Urothelium cell line (cell line): ENCODE results near the gene CBX7.

Experiments used
- DNase-seq: peaks from one replicate; pipeline ENCODE4 v3.0.0; 2011; ENCODE audit warnings: low spot score, mixed read lengths
- FAIRE-seq: peaks from 2 replicates; lab custom pipeline; 2011; peaks lifted over from hg19 to GRCh38; lab: Jason Lieb, UNC

Gene CBX7

GRCh38 chr22:39152511-39153219 lies at the start of gene CBX7:
CBX7 (minus strand) TSS chr22:39152680; CDS start chr22:39152444, 236 bp downstream.
- FAIRE-seq: peak; percentile 97
- DNase-seq: peak; percentile 99

DNA sequence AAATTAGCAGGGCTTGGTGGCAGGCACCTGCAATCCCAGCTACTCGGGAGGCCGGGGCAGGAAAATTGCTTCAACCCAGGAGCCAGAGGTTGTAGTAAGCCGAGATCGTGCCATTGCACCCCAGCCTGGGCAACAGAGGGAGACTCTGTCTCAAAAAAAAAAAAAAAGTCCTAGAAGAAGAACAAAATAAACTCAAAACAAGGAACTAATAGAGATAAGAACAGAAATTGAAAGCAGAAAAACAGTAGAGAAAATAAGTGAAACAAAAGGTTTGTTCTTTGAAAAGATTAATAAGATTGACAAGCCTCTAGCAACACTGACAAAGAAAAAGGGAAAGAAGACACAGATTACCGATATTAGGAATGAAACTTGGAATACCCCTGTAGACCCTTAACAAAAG lies 45.1 kb upstream of the CBX7 start:
- FAIRE-seq: no peak
- DNase-seq: no peak

DNA sequence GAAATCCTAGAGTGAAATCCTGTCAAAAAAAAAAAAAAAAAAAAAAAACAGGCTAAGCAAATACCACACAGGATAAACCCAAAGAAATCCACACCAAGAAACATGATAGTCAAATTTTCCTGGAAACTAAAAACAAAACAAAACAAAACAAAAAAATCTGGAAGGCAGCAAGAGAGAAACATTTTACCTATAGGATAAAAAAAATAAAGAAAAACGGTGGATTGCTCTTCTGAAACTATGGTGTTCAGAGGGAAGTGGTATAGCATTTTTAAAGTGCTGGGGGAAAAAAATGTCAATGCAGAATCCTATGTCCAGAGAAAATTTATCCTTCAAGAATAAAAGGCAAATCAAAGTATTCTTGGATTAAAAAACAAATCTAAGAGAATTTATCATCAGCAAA lies 41.6 kb upstream of the CBX7 start:
- FAIRE-seq (no peak), DNase-seq (no peak)

GRCh38 chr22:39188809-39189208 lies 36.3 kb upstream of the CBX7 start:
- peak; percentile 40 for FAIRE-seq
- DNase-seq: no peak

- FAIRE-seq: peak; percentile 81
These were observed 33.1 kb upstream of the CBX7 start for GRCh38 chr22:39185601-39186012.

DNA sequence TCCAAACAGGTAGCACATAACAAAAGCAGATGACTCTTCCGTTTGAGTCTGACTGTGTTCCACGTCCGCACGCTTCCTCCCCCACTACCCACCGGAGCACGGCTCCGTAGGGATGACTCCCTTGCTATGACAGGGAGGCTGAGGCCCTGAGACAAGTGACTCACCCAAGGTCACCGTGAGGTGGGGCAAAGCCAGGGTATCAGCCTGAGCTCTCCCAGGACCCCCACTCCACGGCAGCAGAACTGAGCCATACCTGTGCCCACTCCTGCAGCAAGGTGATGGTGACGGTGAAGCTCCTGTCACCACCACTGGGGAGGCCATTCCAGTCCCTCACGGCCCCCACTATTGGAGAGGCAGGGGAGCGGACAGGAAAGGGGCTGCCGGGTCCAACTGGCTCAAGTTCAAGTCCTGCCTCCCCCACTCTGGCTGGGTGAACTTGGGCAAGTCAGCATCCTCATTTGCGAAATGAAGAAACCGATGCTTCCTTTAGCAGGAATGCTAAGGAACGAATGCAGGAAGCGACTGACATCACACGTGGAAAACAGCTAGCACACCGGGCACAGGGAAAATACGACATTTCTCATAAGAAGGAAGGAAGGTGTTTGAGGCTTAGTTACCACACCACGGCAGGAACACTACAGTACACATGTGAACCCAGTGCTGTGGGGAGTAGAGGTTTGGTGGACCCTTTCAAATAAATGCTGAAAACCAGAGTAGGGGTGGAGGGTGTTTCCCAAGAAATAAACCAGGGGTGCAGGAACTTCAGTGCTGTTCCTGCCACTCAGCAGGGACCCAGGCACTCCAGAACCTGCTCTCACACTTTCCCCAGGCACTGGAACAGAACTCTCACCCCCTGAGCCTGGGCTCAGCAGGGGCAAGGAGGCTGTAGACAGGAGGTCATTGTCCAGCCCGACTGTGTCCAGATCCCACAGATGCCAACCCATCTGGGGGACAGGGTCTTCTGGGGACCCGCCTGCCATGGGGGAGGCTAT lies 32.4 kb upstream of the CBX7 start:
- peak; percentile 95 for FAIRE-seq

More at GRCh38 chr22:39185601-39186012, 33.1 kb upstream of the CBX7 start:
- DNase-seq: peak; percentile 58

GRCh38 chr22:39183991-39184585 lies 31.6 kb upstream of the CBX7 start:
- DNase-seq (peak; percentile 69), FAIRE-seq (peak; percentile 83)

More for the DNA sequence above, 32.4 kb upstream of the CBX7 start:
- peak; percentile 84 for DNase-seq

GRCh38 chr22:39182478-39183030 lies 30.1 kb upstream of the CBX7 start:
- no peak for DNase-seq
- no peak for FAIRE-seq

GRCh38 chr22:39181778-39182177 lies 29.3 kb upstream of the CBX7 start:
- no peak for FAIRE-seq
- DNase-seq: no peak

- FAIRE-seq: peak; percentile 55
These were observed 28.9 kb upstream of the CBX7 start for GRCh38 chr22:39181356-39181755.

DNA sequence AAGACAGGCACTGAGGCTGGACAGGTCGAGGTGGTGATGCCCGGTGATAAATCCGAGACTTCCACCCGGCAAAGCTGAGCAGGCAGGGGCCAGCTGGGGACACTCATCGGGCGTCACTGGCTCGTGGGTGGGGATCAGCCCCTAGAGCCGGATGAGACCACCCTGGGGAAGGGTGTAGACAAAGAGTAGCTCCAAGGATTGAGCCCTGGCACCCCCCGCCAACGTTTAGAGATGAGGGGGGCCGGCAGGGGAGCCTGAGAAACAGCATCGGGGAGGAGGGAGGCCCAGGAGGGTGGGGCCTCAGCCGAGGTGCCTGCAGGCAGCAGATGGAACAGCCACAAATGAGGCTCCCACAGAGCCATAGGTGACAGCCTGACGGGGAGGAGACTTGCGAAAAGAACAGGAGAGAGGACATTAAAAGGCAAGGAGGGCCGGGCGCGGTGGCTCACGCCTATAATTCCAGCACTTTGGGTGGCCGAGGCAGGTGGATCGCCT lies 27.4 kb upstream of the CBX7 start:
- FAIRE-seq (peak; percentile 27), DNase-seq (no peak)

More at GRCh38 chr22:39181356-39181755, 28.9 kb upstream of the CBX7 start:
- DNase-seq: no peak

- DNase-seq (no peak), FAIRE-seq (no peak)
These were observed 26.9 kb upstream of the CBX7 start for GRCh38 chr22:39179401-39179827.

GRCh38 chr22:39178206-39179111 lies 26.0 kb upstream of the CBX7 start:
- DNase-seq (no peak), FAIRE-seq (peak; percentile 59)

DNA sequence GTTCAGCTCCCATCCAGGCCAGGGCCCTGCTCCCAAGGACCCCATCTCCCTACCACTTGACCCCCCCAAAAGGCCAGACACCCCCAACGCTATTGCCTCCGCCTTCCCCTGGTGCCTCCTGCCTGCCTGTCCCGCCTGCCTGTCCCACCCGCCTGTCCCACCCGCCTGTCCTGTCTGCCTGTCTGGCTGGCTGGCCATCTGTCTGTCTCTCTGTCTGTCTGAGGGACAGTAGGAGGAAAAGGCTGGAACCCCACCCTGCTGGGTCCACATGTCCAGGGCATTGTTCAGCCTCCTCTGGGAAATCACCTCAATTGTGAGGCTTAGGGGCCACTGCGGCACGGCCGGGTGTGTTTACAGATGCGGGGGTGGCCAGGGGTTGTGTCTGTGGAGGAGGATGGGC lies 25.3 kb upstream of the CBX7 start:
- DNase-seq (no peak), FAIRE-seq (peak; percentile 84)

DNA sequence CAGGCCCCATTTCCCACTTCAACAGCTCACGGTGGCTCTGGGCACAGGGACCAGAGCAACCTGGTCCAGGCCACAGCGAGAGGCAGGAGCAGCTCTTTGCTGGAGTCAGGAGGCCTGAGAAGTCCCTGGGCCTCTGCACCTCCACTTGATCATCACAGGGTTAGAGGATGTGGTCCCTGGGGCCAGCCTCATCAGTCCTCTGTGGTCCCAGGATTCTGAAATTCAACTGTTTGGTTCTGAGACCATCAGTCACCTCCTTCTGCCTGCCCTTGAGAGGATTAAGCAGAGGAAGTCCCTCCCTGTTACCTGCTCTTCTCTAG lies 24.9 kb upstream of the CBX7 start:
- DNase-seq: no peak
- peak; percentile 65 for FAIRE-seq

DNA sequence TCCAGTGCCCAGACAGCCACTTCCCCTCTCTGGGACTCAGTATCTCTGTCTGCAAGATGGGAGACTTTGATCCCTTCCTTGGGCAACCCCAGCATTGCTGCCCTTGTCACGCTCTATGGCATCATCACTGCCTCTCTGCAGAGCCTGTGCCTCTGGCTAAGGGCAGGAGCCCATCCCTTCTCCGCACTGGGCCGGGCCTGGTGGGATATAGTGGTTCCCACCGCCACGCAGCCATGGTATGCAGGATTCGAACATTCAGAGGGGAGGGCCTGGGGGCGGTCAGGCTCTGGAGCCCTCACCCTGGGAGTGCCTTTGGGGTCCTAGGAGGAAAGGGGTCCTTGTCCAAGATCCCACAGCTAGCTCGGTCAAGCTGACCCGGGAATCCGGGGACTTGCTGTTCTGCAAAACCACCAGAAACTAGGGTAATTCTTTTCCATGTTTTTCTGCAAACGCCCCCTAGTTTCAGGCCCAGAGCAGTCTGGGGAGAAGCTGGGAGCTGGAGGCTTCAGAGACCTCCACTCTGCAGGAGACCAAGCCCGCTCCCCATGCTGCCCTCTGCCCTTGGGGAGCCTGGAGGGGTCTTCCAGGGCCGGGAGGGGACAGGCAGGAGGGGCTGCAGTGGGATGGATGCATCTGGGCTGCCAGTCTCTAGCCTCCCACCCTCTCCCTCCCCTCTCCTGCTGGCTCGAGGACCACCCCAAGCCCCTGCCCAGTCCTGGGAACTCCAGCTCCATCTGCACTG lies 24.4 kb upstream of the CBX7 start:
- DNase-seq (no peak), FAIRE-seq (no peak)

GRCh38 chr22:39176143-39176713 lies 23.7 kb upstream of the CBX7 start:
- DNase-seq: peak; percentile 92
- peak; percentile 83 for FAIRE-seq

DNA sequence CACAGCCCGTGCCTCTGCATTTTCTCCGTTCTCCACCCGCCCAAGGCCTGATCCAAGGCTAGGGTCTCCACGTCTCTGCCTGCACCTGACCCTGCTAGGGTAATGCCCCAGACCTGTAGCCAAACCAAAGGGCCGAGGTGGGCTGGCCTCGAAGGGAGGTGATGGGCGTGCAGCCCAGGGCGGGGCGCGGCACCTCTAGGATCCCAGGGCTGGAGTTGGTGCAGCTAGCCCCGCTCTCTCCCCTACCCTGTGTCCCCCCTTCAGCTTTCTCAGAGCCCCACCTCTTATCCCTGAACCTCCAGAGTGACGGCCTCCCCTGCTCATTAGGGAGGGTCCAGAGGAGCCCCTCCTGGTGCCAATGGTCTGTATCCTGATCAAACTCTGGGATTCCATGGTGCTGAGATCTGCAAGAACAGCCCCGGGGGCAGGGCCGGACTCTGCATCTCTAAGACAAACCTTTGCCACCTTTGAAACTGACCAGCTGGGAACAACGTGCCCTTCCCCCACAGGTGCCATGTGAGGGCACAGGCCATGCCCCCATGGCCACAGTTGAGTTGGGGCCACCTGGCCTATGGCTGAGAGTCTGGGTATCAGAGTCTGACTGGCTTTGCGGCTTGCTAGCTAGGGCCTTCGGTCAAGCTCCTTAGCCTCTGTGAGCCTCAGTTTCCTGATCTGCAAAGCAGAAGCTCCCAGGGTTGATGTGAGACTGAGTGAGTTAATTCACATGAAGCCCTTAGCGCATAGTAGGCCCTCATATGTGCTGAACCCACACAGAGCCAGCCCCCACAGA lies 23.1 kb upstream of the CBX7 start:
- FAIRE-seq (peak; percentile 13), DNase-seq (no peak)
